HL-60/S4 (cell line): Measurements from ENCODE around the gene MLH3.

Experiments
- in situ Hi-C: fragments of 300-500 bp; cut with MboI; formaldehyde crosslinking; loops from 2 replicates; pipeline ENCODE4 v1.14.3; 2022; ENCODE audit warnings: low sequenced_read_pairs

The MLH3 gene

GRCh38 chr14:75041613-75042012 is 9.7 kb downstream of the MLH3 start:
- in situ Hi-C loops = no loop called here

- in situ Hi-C loops = no loop called here
These were observed 10.3 kb downstream of the MLH3 start for GRCh38 chr14:75040959-75041358.

DNA sequence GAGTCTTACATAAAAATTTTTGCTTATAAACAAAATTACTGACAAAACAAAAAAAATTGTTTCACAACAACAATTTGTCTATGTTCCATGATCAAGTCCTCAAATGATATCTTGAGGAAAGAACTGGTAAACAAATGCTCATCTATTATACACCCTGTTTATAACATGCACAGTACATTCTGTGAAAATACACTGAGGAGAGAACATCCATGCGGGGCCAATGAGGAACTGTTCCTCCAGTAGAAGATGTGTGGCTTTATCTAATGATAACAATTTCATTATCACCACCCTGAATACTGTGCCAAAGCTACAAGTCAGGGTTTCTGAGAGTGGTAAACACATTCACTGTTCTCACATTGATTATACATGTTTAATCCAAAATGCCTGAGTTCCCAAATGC is 10.8 kb downstream of the MLH3 start:
- in situ Hi-C loops = no loop called here

- in situ Hi-C loops = no loop called here
These were observed 18.3 kb downstream of the MLH3 start for GRCh38 chr14:75032939-75033338.

DNA sequence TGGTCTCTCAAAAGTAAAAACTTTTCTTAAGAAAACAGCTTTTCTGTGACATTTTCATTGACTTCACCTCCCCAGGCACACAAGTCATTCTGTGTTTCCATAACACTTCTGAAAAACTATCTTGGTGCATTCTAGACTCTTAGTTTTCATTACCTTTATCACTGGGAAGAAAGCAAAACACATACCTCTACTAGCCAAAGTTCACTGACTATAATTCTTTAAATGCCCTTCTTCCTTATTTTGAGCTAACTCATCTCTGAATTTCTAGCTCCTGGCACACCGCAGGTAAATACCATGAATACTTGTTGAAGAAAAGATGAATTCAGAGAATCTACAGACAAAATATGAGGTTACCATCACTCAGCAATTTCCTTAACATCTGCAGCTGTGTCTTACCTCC is 21.1 kb downstream of the MLH3 start:
- in situ Hi-C loops = no loop called here

GRCh38 chr14:75025876-75026275 is 25.4 kb downstream of the MLH3 start:
- in situ Hi-C loops = no loop called here

DNA sequence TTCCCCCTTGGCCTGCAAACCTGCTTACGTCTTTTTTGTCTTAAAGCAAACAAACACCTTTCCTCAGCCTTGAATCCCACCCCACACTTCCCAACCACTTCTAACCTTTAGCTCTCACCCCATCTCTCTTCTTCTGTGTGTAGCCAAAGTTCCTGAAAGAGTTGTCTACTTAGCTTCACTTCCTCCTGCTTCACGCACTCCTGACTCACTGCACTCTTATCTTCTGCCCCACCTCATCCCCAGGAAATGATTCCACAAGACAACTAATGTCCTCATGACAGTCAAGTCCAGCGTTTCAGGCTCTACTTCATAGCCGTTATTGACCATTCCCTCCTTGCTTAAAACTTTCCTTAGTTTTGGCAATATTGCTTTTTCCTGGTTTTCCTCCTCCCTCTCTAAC is 26.2 kb downstream of the MLH3 start:
- in situ Hi-C loops = no loop called here

- in situ Hi-C loops = no loop called here
These were observed 28.2 kb downstream of the MLH3 start for GRCh38 chr14:75023108-75023507.

- in situ Hi-C loops = no loop called here
These were observed 28.6 kb downstream of the MLH3 start for GRCh38 chr14:75022655-75023054.

- in situ Hi-C loops = no loop called here
These were observed 32.6 kb downstream of the MLH3 start for GRCh38 chr14:75018694-75019093.

- in situ Hi-C loops = no loop called here
These were observed 34.5 kb downstream of the MLH3 start for GRCh38 chr14:75016815-75017214.

DNA sequence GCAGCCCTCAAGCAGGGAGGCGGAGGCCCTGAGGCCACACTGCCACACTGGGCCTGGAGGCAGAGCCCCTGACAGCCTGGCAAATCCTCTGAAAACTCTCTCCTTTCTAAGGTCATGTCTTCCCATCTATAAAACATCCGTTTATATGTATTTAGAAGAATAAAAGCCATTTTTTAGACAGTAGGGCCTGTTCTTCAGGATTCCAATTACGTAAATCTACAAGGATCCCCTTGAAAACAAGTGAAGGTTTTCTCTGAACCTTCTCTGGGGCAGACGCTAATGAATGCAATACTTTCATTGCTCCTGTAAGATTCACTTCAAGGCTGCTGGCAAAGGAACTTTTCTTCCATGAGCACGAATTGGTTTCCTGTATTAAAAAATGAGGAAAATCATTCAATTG is 35.8 kb downstream of the MLH3 start:
- in situ Hi-C loops = no loop called here

DNA sequence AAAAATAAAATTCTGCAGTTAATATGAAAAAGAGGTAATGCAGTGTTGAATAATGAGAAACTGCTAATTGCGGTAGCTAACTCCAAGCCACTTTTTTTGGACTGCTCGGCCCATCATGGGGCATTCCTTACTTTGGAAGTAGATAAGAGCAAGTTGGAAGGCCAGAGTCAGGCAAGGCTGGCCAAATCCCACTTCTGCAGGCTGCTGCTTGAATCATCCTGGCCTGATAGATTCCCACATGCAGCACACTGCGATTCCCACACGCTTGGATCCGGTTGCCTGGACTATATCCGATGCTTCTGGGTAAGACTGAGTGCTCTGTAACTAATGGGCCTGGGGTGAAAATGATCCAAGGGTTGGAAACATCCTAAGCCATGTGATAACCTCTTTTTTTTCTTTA is 38.0 kb downstream of the MLH3 start:
- in situ Hi-C loops = no loop called here

- in situ Hi-C loops = no loop called here
These were observed 39.8 kb downstream of the MLH3 start for GRCh38 chr14:75011356-75011994.

GRCh38 chr14:75010472-75011093 is 40.7 kb downstream of the MLH3 start:
- in situ Hi-C loops = no loop called here

DNA sequence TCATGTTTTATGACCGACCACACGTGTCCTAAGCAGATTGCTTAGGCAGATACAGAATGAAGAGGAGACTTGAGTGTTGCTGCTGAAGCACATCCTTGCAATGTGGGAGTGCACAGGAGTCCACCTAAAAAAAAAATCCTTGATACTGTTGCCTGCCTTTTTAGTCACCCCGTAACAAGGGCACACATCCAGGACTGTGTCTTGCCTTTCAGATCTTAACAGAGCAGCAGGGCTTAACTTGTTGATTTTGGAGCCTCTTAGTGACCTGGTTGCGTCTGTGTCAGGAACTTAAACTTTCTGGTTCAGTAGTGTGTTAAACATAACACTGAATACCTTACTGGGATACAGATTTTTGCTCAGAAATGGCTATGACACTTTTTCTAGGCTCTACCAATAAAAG is 42.1 kb downstream of the MLH3 start:
- in situ Hi-C loops = no loop called here

- in situ Hi-C loops = no loop called here
These were observed 45.9 kb downstream of the MLH3 start for GRCh38 chr14:75005357-75005756.

DNA sequence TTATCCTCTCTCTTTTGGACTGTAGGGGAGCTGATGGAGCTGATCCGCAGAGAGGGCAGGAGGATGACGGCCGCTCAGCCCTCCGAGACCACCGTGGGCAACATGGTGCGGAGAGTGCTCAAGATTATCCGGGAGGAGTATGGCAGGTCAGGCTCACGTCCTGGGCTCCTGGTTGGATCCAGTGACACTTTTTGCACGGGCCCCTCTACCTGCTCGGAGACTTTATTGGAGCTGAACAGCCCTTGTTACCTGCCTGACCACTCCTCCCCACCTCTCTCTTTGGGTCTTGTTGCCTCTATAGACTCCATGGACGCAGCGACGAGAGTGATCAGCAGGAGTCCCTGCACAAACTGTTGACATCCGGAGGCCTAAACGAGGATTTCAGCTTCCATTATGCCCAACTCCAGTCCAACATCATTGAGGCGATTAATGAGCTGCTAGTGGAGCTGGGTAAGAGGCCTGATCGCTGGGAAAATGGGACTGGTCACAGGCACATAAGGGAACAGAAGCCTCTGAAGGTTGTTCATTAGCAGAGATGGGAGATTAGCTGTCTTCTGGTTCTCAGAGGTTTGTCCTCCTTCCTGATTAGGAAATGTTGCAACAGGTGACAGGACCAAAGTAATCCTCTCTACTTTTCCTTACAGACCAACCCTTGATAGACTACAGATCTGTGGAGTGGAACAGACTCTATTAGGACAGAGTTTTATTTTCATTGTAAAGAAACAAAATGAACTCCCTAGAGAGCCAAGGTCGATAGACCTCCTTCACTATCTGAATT is 47.8 kb downstream of the MLH3 start:
- in situ Hi-C loops = no loop called here

- in situ Hi-C loops = no loop called here
These were observed 48.6 kb downstream of the MLH3 start, which contains the start of gene EIF2B2 for GRCh38 chr14:75002392-75003249. Gene EIF2B2, plus strand, starts transcription at chr14:75002921. Its CDS starts 70 bp downstream, at chr14:75002991.

DNA sequence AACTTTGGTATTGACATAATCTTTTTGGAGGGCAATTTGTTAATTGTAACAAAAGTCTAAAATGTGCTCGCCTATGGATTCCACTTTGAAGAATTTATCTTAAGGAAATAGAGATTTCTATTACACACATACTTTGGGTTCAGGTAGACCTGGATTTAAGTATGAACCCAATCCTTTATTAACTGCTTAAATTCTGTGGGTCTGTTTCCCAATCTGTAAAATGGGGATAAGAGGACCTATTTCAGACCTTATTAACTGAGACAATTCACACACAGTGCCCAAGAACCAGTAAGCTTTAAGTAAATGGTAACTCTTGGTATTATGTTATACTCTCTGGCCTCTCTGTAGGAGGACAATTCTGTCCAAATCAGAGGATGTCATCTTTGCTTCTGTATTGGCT is 49.4 kb downstream of the MLH3 start:
- in situ Hi-C loops = no loop called here

DNA sequence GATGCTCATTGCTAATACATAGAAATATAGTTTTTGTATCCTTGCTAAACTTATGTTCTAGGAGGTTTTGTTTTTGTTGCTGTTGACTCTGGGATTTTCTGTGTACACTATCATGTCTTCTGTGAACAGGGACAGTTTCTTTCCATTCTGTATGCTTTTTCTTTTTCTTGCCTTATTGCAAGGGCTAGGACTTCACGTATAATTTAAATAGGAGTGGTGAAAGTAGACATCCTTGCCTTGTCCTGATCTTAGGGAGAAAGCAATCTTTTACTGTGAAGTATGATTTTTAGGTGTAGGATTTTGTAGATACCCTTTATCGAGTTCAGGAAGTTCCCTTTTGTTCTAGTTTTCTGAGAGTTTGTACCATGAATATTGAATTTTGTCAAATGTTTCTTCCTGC is 50.0 kb downstream of the MLH3 start:
- in situ Hi-C loops = no loop called here
